Adipocyte (in vitro differentiated cells): ENCODE results near the gene INPP4A.

Experiments used
- DNase-seq: peaks from one replicate; pipeline ENCODE4 v3.0.0-alpha.2; 2015; ENCODE audit warnings: low read depth
- H3K27me3 ChIP-seq: replicated peaks from 2 replicates; pipeline ENCODE4 v1.7.0; 2013; ENCODE audit warnings: mild to moderate bottlenecking, low read length, moderate library complexity; ENCODE audit not compliant: control insufficient read depth, insufficient read depth
- H3K36me3 ChIP-seq: 2 replicates; pipeline ENCODE4 v1.7.0; 2013; ENCODE audit warnings: low read length, mild to moderate bottlenecking, moderate library complexity; ENCODE audit not compliant: control insufficient read depth, insufficient read depth, severe bottlenecking
- H3K4me1 ChIP-seq: 2 replicates; pipeline ENCODE4 v1.7.0; 2013; ENCODE audit warnings: mild to moderate bottlenecking, low read length, moderate library complexity; ENCODE audit not compliant: control insufficient read depth, insufficient read depth
- H3K4me3 ChIP-seq: 2 replicates; pipeline ENCODE4 v1.7.0; 2013; ENCODE audit warnings: mild to moderate bottlenecking, low read length, moderate library complexity
- H3K9ac ChIP-seq: 2 replicates; pipeline ENCODE4 v1.7.0; 2013; ENCODE audit warnings: mild to moderate bottlenecking, low read length, moderate library complexity
- H3K9me3 ChIP-seq: 2 replicates; pipeline ENCODE4 v1.7.0; 2013; ENCODE audit warnings: mild to moderate bottlenecking, low read length, moderate library complexity; ENCODE audit not compliant: control insufficient read depth

The INPP4A gene

DNA sequence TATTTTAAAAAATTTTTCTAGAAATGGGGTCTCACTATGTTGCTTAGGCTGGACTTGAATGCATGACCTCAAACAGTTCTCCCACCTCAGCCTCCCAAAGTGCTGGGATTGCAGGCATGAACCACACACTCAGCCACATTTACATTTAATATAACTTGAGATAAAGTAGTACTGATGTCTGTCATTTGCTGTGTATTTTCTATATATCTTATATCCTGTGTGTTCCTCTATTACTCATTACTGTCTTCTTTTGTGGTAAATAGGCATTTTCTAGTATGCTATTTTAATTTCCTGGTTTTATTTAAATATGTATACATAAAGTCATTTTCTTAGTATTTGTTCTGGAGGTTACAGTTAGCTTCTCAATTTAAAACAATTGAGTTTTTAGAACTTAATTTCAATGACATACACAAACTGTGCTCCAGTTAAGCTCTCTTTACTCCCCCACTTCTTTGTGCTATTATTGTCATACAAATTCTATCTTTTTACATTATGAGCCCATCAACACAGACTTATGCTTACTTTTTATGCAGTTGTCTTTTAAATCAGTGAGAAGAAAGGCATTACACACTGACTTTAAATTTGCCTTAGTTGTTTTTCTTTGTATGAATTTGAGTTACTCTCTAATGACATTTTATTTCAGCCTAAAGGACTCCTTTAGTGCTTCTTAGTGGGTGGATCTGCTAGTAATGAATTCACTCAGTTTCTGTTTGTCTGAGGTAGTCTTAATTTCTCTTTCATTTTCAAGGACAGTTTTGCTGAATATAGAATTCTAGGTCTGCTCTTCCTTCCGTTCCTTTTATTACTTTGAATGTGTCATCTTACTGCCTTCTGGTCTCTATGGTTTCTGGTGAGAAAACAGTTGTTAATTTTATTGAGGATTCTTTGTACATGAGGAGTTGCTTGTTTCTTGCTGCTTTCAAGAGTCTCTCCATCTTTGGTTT lies 6.2 kb upstream of the INPP4A start:
- Histone ChIP-seq H3K9me3 (peaks cover 16% of the 10 kb centered on the region), H3K27me3 (peaks cover 6% of the 10 kb centered on the region), H3K4me3 (no peak overlapping the region), H3K36me3 (no peaks in the 10 kb centered on the region), H3K9ac (no peak overlapping the region), H3K4me1 (no peaks in the 10 kb centered on the region)
- DNase-seq = no peak

GRCh38 chr2:98441706-98442450 lies 2.8 kb upstream of the INPP4A start:
- peaks cover 10% of the 10 kb centered on the region for H3K4me1 ChIP-seq

GRCh38 chr2:98442488-98442887 lies 2.2 kb upstream of the INPP4A start:
- H3K4me1 ChIP-seq = peaks cover 10% of the 10 kb centered on the region
- H3K4me3 ChIP-seq = no peak overlapping the region
- no peaks in the 10 kb centered on the region for H3K36me3 ChIP-seq
- DNase-seq = no peak
- H3K9ac ChIP-seq = no peak overlapping the region
- peaks cover 6% of the 10 kb centered on the region for H3K27me3 ChIP-seq
- H3K9me3 ChIP-seq = peaks cover 8% of the 10 kb centered on the region

More at GRCh38 chr2:98441706-98442450, 2.8 kb upstream of the INPP4A start:
- peaks cover 6% of the 10 kb centered on the region for H3K27me3 ChIP-seq
- no peak for DNase-seq
- no peak overlapping the region for H3K9ac ChIP-seq
- peaks cover 8% of the 10 kb centered on the region for H3K9me3 ChIP-seq
- no peak overlapping the region for H3K4me3 ChIP-seq
- H3K36me3 ChIP-seq = no peaks in the 10 kb centered on the region

DNA sequence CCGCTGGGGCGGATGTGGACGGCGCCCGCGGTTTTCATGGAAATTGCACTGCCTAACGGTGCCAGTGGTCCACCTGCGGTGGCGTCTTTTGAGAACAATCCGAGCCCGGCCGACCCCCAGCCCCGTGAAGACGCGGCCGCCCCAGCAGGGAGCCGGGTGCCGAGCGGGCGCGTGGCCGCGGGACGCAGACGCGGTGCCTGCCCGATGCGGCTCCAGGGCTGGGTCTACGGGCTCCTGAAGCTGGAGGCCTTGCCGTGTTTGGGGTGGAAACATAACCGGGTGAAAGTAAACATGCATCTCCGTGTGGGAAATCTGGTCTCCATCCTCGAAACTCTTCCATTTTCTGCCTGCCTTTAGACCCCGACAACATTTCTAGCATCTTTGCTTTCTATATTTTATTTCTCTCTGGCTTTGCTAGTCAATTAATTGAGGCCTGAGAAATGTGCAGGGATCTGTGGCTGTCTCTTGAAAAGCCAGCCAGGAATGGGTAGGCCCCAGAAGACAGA lies 572 bp downstream of the INPP4A start:
- Histone ChIP-seq H3K27me3 (no peaks in the 10 kb centered on the region), H3K9ac (peak overlapping the region; percentile 78), H3K9me3 (no peaks in the 10 kb centered on the region), H3K4me3 (peak overlapping the region; percentile 96), H3K4me1 (peaks cover 10% of the 10 kb centered on the region), H3K36me3 (no peaks in the 10 kb centered on the region)
- peak; percentile 75 for DNase-seq

GRCh38 chr2:98445683-98446581 lies 1.3 kb downstream of the INPP4A start:
- Histone ChIP-seq H3K36me3 (no peaks in the 10 kb centered on the region), H3K27me3 (no peaks in the 10 kb centered on the region), H3K4me1 (peaks cover 10% of the 10 kb centered on the region), H3K9ac (peak overlapping the region; percentile 78), H3K9me3 (no peaks in the 10 kb centered on the region), H3K4me3 (peak overlapping the region; percentile 96)
- peak; percentile 24 for DNase-seq

GRCh38 chr2:98446850-98447249 lies 2.2 kb downstream of the INPP4A start:
- Histone ChIP-seq H3K9me3 (no peaks in the 10 kb centered on the region), H3K36me3 (no peaks in the 10 kb centered on the region), H3K27me3 (no peaks in the 10 kb centered on the region), H3K4me1 (peaks cover 10% of the 10 kb centered on the region), H3K4me3 (no peak overlapping the region), H3K9ac (no peak overlapping the region)
- DNase-seq = no peak

- Histone ChIP-seq H3K4me1 (peaks cover 10% of the 10 kb centered on the region), H3K4me3 (no peak overlapping the region), H3K36me3 (no peaks in the 10 kb centered on the region), H3K9me3 (no peaks in the 10 kb centered on the region), H3K27me3 (no peaks in the 10 kb centered on the region), H3K9ac (no peak overlapping the region)
- DNase-seq = no peak
Observed at GRCh38 chr2:98448441-98449145, 3.9 kb downstream of the INPP4A start.

GRCh38 chr2:98452396-98453027 lies 7.9 kb downstream of the INPP4A start:
- DNase-seq = no peak

GRCh38 chr2:98453083-98453482 lies 8.4 kb downstream of the INPP4A start:
- Histone ChIP-seq H3K4me3 (no peak overlapping the region), H3K4me1 (peaks cover 22% of the 10 kb centered on the region), H3K36me3 (no peaks in the 10 kb centered on the region), H3K9ac (no peak overlapping the region), H3K9me3 (no peaks in the 10 kb centered on the region), H3K27me3 (no peaks in the 10 kb centered on the region)
- DNase-seq = no peak

More at GRCh38 chr2:98452396-98453027, 7.9 kb downstream of the INPP4A start:
- H3K9me3 ChIP-seq = no peaks in the 10 kb centered on the region
- no peak overlapping the region for H3K9ac ChIP-seq
- no peaks in the 10 kb centered on the region for H3K36me3 ChIP-seq
- H3K4me1 ChIP-seq = peaks cover 19% of the 10 kb centered on the region
- H3K4me3 ChIP-seq = no peak overlapping the region
- no peaks in the 10 kb centered on the region for H3K27me3 ChIP-seq

DNA sequence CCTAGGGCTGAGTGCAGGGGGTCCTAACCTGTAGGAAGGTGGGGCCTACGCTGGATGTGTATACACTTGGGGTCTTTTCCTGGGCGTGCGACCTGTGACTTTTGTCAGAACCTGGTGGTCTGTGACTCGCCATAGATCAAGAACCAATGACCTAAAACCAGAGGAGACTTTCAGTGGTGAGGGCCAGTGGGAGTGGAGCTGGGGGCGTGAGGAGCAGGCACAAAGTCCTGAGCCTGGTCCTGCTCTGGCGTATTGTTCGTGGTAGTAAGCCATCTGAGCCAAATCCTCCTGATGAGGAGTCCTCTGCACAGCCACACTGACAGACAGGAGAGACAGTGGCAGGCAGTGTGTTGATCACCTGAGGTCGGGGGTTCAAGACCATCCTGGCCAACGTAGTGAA lies 8.9 kb downstream of the INPP4A start:
- Histone ChIP-seq H3K9ac (no peak overlapping the region), H3K9me3 (no peaks in the 10 kb centered on the region), H3K27me3 (no peaks in the 10 kb centered on the region), H3K4me3 (no peak overlapping the region), H3K4me1 (peaks cover 22% of the 10 kb centered on the region), H3K36me3 (no peaks in the 10 kb centered on the region)
- no peak for DNase-seq
